Activated naive CD4-positive, alpha-beta T cell treated with anti-CD3 and anti-CD28 coated beads, Interleukin-2, amount 50 U/mL, for 24 hours (primary cell): ENCODE results near the gene A1BG.

Source experiments
- H3K27ac Mint-ChIP-seq: one replicate; pipeline ENCODE4 v1.8.0; 2021; ENCODE audit warnings: mild to moderate bottlenecking, mixed read lengths
- H3K27me3 Mint-ChIP-seq: one replicate; pipeline ENCODE4 v1.8.0; 2021; ENCODE audit warnings: mixed read lengths
- H3K36me3 Mint-ChIP-seq: one replicate; pipeline ENCODE4 v1.8.0; 2021; ENCODE audit warnings: mixed read lengths
- H3K4me1 Mint-ChIP-seq: one replicate; pipeline ENCODE4 v1.8.0; 2021; ENCODE audit warnings: mixed read lengths
- H3K4me3 Mint-ChIP-seq: one replicate; pipeline ENCODE4 v1.8.0; 2021; ENCODE audit warnings: mild to moderate bottlenecking, mixed read lengths
- H3K9me3 Mint-ChIP-seq: one replicate; pipeline ENCODE4 v1.8.0; 2021; ENCODE audit warnings: mixed read lengths

The A1BG gene

DNA sequence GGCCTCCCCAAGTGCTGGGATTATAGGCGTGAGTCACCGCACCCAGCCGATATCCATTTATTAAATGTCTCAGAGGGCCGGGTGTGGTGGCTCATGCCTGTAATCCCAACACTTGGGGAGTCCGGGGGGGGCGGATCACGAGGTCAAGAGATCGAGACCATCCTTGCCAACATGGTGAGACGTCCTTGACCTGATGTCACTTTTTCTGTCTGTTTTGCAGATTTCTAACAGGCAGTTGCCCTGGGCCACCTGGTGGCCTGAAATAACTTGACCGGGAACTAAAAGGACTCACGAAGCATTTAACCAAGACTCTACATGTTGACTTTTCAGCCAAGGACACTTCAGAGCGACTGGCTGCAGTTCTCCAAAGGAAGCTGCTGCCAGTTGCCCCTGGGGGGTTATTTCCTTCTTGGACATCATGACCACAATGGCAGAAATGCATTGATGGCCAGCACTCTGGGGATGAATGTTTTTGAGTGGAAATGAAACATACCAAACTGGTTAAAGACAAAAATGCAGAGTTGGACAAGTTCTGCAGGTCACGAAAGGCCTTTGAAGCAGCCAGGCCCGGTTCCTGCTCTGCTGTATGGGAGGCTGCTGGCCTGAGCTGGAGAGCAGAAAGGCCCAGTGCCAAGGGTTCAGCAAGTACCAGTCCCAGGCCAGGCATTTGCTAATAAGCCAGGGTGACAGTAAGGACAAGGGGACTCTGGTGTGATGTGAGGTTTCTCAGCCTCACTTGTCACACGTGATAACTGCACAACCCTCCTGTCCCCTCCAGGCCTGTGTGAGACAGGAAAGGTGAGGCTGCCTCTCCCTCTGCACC is 19.2 kb upstream of the A1BG start:
- Mint-ChIP-seq H3K27ac (no peak overlapping the region), H3K4me3 (no peak overlapping the region), H3K9me3 (no peaks in the 10 kb centered on the region), H3K36me3 (no peaks in the 10 kb centered on the region), H3K27me3 (no peaks in the 10 kb centered on the region), H3K4me1 (no peaks in the 10 kb centered on the region)

DNA sequence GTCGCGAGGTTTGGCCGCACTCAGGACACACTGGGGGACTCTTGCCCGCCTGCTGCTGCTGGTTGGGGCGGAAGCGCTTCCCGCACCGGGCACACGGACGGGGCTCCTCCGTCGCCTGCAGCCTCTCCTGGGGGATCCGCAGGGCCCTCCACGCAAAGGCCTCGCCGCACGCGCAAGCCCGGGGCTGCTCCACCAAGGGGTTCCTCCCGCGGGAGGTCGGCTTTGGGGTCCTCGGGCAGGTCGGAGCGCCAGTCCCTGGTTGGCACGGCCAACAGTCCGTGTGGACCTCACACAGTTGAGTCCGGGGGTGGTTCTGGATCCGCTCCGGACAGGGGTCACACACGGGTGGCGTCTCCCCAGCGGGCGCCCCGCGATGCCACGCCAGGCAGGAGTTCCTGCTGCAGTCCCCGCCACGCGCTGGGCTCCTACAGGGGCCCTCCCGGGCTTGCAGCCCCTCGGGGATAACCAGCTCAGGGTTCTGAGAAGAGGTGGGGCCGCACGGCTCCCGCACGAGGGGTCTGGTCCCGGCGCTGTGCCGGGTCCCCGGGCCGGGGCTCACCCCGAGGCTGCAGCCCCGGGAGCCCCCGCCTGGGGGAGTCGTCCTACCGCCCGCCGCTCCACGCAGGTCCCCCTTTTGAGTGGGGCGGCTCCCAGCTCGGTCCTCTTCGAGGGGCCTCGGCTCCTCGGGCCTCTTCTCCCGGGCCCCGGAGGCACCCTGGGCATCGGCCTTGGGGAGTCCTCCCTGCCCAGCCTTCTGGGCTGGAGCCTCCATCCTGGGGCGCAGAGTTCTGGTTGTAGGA is 15.5 kb upstream of the A1BG start:
- Mint-ChIP-seq H3K27me3 (no peaks in the 10 kb centered on the region), H3K4me1 (no peaks in the 10 kb centered on the region), H3K36me3 (no peaks in the 10 kb centered on the region), H3K4me3 (no peak overlapping the region), H3K9me3 (no peaks in the 10 kb centered on the region), H3K27ac (no peak overlapping the region)

DNA sequence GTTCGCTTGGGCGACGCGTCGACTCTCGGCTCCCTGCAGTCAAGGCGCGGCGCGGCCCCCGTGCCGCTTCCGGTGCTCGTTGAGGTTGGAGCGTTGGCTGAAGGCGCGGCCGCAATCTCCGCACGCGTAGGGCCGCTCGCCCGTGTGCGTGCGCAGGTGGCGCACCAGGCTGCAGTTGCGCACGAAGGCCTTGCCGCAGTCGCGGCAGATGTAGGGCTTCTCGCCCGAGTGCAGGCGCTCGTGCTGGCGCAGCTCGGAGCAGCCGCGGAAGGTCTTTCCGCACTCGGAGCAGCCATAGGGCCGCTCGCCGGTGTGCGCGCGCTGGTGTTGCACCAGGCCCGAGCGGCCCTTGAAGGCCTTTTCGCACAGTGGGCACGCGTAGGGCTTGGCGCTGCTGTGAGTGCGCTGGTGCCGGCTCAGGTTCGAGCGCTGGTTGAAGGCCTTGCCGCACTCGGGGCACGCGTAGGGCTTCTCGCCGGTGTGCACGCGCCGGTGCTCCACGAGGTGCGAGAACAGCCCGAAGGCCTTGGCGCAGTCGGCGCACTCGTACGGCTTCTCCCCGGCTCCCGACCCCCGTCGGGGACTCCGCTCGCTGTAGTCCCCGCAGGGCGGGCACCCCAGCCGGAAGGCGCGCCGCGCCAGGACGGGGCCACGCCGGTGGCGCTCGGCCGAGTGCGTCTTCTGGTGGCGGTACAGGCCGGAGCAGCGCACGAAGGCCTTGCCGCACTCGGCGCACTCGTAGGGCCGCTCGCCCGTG is 14.6 kb upstream of the A1BG start:
- H3K27ac Mint-ChIP-seq = no peak overlapping the region
- peaks cover 1% of the 10 kb centered on the region for H3K4me1 Mint-ChIP-seq
- H3K27me3 Mint-ChIP-seq = no peaks in the 10 kb centered on the region
- H3K4me3 Mint-ChIP-seq = no peak overlapping the region
- no peaks in the 10 kb centered on the region for H3K9me3 Mint-ChIP-seq
- no peaks in the 10 kb centered on the region for H3K36me3 Mint-ChIP-seq

DNA sequence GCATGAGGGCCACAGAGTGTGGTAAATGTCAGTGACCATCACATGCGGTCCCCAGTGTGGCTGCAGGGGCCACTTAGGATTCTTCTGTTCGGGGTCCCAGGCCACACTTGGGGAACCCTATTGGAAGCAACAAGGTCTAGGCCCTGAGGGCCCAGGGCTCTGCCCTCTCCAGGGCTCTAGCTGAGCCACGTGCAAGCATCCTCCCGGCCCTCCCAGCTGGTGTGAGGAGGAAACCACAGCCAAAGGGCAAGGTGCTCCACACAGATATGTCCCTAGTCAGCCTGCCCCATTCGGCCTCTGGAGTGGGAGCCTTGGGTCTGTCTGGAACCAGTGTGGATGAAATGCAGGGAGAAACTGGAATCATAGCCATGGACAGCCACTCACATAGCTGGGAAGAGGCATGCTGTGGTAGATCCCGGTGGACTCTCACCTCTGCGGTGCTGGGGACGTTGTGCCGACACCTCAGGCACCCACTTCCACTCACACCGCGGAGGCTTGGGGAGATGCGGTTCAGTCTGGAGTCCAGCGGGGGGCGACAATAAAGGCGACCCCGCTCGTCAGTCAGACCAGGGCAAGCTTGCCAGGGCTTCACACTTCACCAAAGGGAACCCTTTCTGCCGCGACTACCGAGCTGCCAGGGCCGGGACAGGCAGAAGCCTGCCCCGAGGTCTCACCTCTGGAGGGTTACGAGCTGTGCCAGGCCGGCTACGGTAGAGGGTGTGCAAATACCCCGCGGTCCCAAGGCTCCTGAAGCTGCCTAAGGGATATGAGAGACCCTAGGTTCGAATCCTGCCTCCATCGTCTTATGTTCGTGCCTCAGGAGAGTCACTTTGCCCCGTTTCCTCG is 13.5 kb upstream of the A1BG start:
- Mint-ChIP-seq H3K4me1 (peaks cover 8% of the 10 kb centered on the region), H3K36me3 (no peaks in the 10 kb centered on the region), H3K27me3 (no peaks in the 10 kb centered on the region), H3K9me3 (no peaks in the 10 kb centered on the region), H3K27ac (no peak overlapping the region), H3K4me3 (no peak overlapping the region)

DNA sequence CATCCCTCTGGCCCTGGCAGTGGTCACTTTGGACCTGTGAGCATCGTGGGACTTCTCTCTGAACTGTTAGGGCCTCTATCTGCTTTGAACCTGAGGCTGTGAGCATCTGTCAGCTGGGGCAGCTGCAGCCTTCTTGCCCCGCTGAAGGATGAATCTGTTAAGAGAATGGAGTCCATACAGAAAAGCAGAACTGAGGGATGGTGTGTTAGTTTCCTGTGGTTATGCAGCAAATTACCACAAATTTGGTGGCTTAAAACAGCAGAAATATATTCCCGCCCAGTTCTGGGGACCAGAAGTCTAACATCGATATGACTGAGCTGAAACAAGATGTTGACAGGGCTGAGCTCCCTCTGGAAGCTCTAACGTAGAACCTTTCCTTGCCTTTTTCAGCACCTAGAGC is 10.9 kb upstream of the A1BG start:
- H3K27me3 Mint-ChIP-seq = no peaks in the 10 kb centered on the region
- peaks cover 10% of the 10 kb centered on the region for H3K4me1 Mint-ChIP-seq
- H3K36me3 Mint-ChIP-seq = no peaks in the 10 kb centered on the region
- H3K4me3 Mint-ChIP-seq = no peak overlapping the region
- no peak overlapping the region for H3K27ac Mint-ChIP-seq
- no peaks in the 10 kb centered on the region for H3K9me3 Mint-ChIP-seq

DNA sequence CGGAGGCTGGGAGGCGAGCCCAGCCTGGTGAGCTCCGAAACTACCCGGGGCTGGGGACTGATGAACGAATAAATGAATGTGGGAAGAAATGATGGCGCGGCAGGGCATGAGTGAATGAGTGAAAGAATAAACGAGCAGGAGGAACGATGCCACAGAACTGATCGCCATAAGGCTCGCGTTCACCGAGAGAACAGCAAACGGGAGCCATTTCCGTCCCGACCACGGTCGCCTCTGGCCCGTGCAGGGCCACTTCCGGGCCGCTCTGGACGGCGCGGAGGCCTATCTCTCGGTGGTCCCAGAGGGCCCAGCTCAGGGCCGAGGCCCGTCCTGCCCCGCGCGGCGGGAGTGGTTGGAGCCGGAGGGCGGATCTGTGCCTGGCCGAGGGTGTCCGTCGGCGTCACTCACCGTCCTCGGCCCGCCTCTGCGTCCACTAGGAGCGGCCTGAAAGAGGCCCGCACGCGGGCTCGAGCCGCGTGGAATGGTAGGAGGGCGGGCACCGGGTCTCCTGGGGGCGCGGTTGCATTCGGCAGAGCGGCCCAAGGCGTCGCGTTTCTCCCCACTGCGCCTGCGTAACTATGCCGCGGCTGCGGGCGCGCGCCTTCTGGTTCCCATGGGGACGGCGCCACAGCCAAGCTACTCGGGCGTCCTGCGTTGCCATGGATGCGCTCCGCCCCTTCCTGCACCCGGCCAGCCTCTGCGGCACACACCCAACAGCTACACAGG is 9.1 kb upstream of the A1BG start, which contains the start of gene ZNF497:
Gene ZNF497 (minus strand): TSS at position 480 of the 723 bp plus-strand sequence. CDS start 5,116 bp downstream, outside the sequence.
- Mint-ChIP-seq H3K9me3 (no peaks in the 10 kb centered on the region), H3K4me1 (peaks cover 10% of the 10 kb centered on the region), H3K36me3 (no peaks in the 10 kb centered on the region), H3K4me3 (peak within 1 kb of the TSS; percentile 97), H3K27ac (peak within 1 kb of the TSS; percentile 91), H3K27me3 (no peaks in the 10 kb centered on the region)

DNA sequence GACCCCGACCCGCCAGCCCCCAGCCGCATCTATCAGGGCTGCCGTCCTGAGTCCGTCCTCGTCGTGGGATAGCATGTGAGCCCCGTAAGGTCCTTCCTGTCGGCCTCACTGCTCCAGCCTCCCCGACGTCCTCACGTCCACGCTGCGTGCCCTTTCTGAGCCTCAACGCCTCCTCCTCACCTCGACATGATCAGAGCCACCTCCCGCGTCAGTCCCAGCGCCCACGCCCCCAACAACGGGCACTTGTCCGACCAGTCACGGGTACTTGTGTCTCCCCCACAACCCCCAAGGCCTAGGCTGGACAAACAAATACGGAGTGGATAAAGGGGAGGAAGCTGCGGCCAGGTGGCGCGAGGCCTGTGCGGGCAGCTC is 8.6 kb upstream of the A1BG start:
- H3K36me3 Mint-ChIP-seq = no peaks in the 10 kb centered on the region
- H3K27ac Mint-ChIP-seq = peak overlapping the region; percentile 79
- no peaks in the 10 kb centered on the region for H3K9me3 Mint-ChIP-seq
- peaks cover 10% of the 10 kb centered on the region for H3K4me1 Mint-ChIP-seq
- H3K27me3 Mint-ChIP-seq = no peaks in the 10 kb centered on the region
- peak overlapping the region; percentile 97 for H3K4me3 Mint-ChIP-seq

DNA sequence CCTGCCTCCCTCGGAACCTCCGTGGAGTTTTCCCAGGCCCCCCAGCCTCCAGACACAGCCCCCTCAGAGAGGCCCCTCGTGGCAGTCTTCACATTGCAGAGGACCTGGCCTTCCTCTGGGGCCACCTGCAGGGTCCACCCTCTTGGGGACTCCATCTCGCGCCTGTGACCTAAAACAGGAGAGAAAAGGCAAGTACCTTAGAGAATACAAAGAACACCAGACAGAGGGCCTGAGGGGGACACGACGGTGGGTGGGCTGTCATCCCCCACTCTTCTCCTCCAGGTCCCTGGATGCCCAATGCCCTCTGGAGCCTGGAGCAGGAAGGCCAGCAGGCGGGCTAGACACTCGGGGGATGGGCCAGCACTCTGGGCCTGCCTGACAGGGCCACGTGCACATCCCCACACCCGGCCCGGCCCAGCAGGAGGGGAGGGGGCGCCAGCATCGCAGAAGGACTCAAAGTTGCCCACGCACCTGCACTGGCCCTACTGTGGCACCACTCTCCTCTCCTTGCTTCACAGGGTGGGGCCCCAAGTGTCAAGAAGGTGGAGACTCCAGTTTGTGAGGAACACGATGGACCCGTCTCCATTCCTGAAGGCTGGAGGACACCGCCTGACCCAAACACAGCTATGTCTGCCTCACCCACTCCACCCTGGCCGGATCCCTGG is 4.3 kb upstream of the A1BG start:
- no peaks in the 10 kb centered on the region for H3K9me3 Mint-ChIP-seq
- H3K27ac Mint-ChIP-seq = peak overlapping the region; percentile 23
- H3K4me1 Mint-ChIP-seq = peaks cover 10% of the 10 kb centered on the region
- H3K4me3 Mint-ChIP-seq = peak overlapping the region; percentile 11
- no peaks in the 10 kb centered on the region for H3K36me3 Mint-ChIP-seq
- no peaks in the 10 kb centered on the region for H3K27me3 Mint-ChIP-seq

DNA sequence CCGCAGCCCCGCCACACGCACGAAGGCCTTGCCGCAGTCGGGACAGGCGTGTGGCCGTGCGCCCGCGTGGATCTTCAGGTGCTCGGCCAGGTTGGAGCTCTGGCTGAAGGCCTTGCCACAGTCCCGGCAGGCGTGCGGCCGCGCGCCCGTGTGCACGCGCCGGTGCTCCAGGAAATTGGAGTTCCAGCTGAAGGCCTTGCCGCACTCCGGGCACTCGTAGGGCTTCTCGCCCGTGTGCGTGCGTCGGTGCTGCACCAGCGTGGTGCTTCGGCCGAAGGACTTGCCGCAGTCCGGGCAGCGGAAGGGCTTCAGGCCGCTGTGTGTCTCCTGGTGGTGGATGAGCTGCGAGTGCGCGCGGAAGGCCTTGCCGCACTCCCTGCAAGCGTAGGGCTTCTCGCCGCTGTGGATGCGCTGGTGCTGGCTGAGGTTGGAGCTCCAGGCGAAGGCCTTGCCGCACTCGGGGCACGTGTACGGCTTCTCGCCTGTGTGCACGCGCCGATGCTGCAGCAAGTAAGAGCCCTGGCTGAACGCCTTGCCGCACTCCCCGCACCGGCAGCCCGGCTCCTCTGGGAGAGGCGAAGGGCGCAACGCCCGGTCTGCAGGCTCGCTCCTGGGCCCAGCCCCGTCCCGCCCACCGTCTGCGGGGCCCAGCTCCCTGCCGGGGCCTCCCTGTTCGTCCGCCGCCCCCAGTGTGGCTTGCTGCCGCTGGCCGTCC is 3.6 kb upstream of the A1BG start:
- peaks cover 6% of the 10 kb centered on the region for H3K4me1 Mint-ChIP-seq
- H3K27ac Mint-ChIP-seq = no peak overlapping the region
- H3K9me3 Mint-ChIP-seq = no peaks in the 10 kb centered on the region
- no peaks in the 10 kb centered on the region for H3K27me3 Mint-ChIP-seq
- H3K36me3 Mint-ChIP-seq = no peaks in the 10 kb centered on the region
- peak overlapping the region; percentile 68 for H3K4me3 Mint-ChIP-seq

DNA sequence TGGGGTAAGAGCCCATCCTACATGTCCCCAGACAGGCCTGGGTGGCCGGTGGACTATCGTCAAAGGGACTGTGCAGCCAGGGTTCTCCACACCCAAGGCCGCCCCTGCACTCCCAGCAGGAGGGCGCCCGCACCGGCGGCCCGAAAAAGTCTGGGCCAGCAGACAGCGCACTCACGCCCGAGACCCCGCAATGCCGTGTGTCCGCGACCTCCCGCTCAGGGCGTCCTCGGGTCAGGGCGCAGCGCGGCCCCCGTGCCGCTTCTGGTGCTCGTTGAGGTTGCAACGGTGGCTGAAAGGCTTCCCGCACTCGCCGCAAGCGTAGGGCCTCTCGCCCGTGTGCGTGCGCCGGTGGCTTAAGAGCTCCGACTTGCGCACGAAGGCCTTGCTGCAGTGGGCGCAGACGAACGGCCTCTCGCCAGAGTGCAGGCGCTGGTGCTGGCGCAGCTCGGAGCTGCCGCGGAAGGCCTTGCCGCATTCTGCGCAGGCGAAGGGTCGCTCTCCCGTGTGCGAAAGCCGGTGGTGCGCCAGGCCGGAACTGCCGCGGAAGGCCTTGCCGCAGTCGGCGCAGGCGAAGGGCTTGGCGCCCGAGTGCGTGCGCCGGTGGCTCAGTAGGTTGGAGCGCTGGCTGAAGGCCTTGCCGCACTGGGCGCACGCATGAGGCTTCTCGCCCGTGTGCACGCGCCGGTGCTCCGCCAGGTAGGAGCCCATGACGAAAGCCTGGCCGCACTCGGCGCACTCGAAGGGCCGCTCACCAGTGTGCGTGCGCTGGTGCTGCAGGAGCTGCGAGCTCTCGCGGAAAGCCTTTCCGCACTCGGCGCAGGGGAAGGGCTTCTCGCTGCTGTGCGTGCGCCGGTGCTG is 2.8 kb upstream of the A1BG start:
- Mint-ChIP-seq H3K4me1 (peaks cover 3% of the 10 kb centered on the region), H3K27me3 (no peaks in the 10 kb centered on the region), H3K27ac (no peak overlapping the region), H3K4me3 (peak overlapping the region; percentile 68), H3K36me3 (no peaks in the 10 kb centered on the region), H3K9me3 (no peaks in the 10 kb centered on the region)

DNA sequence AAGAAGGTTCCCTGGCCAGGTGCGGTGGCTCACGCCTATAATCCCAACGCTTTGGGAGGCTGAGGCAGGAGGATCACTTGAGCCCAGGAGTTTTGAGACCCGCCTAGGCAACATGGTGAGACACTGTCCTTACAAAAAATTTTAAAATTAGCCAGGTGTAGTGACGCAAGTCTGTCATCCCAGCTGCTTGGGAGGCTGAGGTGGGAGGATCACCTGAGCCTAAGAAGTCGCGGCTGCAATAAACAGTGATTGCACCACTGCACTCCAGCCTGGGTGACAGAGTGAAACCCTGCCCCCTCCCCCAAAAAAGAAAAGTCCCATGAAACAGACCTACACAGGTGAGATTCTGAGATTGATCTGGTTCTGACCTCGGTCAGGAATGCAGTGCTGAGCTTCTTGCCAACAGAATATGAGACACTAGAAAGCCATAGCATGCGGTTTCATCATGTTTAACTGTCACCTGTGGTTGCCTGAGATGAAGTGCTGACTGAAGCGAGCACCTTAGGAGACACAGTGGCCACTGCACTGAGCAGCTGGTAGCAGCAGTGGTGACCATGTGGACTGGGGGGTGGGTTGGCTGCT is 2.0 kb upstream of the A1BG start:
- H3K9me3 Mint-ChIP-seq = no peaks in the 10 kb centered on the region
- no peaks in the 10 kb centered on the region for H3K36me3 Mint-ChIP-seq
- H3K4me1 Mint-ChIP-seq = peaks cover 3% of the 10 kb centered on the region
- H3K27me3 Mint-ChIP-seq = no peaks in the 10 kb centered on the region
- H3K4me3 Mint-ChIP-seq = no peak overlapping the region
- H3K27ac Mint-ChIP-seq = no peak overlapping the region

DNA sequence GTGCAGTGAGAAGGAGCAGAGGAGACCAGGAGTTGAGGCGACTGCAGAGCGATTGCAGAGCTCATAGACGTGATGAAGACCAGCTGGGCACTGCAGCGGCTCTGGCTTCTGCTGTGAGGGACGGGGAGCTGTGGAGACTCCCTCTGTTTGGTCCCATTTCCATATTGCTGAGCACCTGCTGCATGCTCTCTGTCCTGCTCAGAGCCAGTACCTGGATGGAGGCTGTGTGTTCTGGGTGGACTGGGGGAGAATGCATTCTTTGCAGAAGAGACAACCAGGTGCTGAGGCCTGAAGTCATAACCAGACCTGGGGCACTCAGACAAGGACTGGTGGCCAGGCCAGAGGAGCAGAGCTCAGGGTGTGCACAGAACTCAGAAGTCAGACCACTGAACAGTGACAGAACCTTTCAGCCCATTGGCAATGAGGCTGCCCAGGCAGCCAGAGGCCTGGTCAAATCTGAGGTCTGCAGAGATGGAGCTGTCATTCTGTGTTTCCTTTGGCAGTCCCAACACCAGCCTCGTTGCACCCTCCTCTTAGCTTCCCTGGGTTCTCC is 1.3 kb upstream of the A1BG start:
- Mint-ChIP-seq H3K27me3 (no peaks in the 10 kb centered on the region), H3K4me1 (peaks cover 6% of the 10 kb centered on the region), H3K36me3 (peaks cover 2% of the 10 kb centered on the region)

More for the DNA sequence above, 1.3 kb upstream of the A1BG start:
- no peak overlapping the region for H3K27ac Mint-ChIP-seq
- H3K4me3 Mint-ChIP-seq = no peak overlapping the region
- no peaks in the 10 kb centered on the region for H3K9me3 Mint-ChIP-seq
